ENCODE measurements around the gene CAPN2. TPM values are rescaled to one million over a fixed set of nuclear protein-coding genes. Genes with fewer than 3 reads are reported as not detected.

CAPN2 gene
- total RNA-seq, 2 experiments from 2014 or later: not detected

- no peak for TF ChIP-seq CTCF (conservative IDR thresholded peaks at IDR 0.05; ENCODE audit: low read length)
- TF ChIP-seq EZH2phosphoT487 (IDR thresholded peaks at IDR 0.05; ENCODE audit: borderline replicate concordance, low read depth, low read length): no peak
- no TSS peak for BruUV-seq (replicated peaks)
- Histone ChIP-seq H3K9me3 (ENCODE audit: low read length) (no peaks in the 10 kb centered on the region), H3K36me3 (ENCODE audit: insufficient read depth, low read length) (peaks cover 39% of the 10 kb centered on the region), H3K4me2 (ENCODE audit: low read length) (no peak overlapping the region), H3K9me2 (ENCODE audit: insufficient read depth, low read length) (no peaks in the 10 kb centered on the region), H3K4me1 (ENCODE audit: insufficient read depth, low read length, poor library complexity, severe bottlenecking) (no peaks in the 10 kb centered on the region), H4K20me1 (ENCODE audit: insufficient read depth, low read length) (no peaks in the 10 kb centered on the region), H3K79me2 (ENCODE audit: insufficient read depth, low read depth, low read length) (no peaks in the 10 kb centered on the region), H3K27ac (ENCODE audit: low read depth, low read length, poor library complexity, severe bottlenecking) (no peak overlapping the region), H2AFZ (ENCODE audit: low read length) (no peak overlapping the region), H3K4me3 (ENCODE audit: low read depth, low read length, poor library complexity, severe bottlenecking) (no peak overlapping the region)
- ChIA-PET CTCF (ENCODE audit: unreplicated experiment) (no interaction called here), POLR2A (no interaction called here)
- DNase-seq (ENCODE audit: low spot score): no peak
- intact Hi-C loops (cut with micrococcal nuclease; ENCODE audit: unreplicated experiment): no loop called here
Observed at GRCh38 chr1:223776075-223776814, 63.9 kb downstream of the CAPN2 start.

GRCh38 chr1:223776826-223777454 is 64.6 kb downstream of the CAPN2 start:
- Histone ChIP-seq H3K36me3 (ENCODE audit: insufficient read depth, low read length) (peaks cover 39% of the 10 kb centered on the region), H3K79me2 (ENCODE audit: insufficient read depth, low read depth, low read length) (no peaks in the 10 kb centered on the region), H3K27ac (ENCODE audit: low read depth, low read length, poor library complexity, severe bottlenecking) (no peak overlapping the region), H3K4me2 (ENCODE audit: low read length) (no peak overlapping the region), H2AFZ (ENCODE audit: low read length) (no peak overlapping the region), H3K9me3 (ENCODE audit: low read length) (no peaks in the 10 kb centered on the region), H3K4me1 (ENCODE audit: insufficient read depth, low read length, poor library complexity, severe bottlenecking) (no peaks in the 10 kb centered on the region), H3K4me3 (ENCODE audit: low read depth, low read length, poor library complexity, severe bottlenecking) (no peak overlapping the region), H4K20me1 (ENCODE audit: insufficient read depth, low read length) (no peaks in the 10 kb centered on the region), H3K9me2 (ENCODE audit: insufficient read depth, low read length) (no peaks in the 10 kb centered on the region)
- intact Hi-C loops (cut with micrococcal nuclease; ENCODE audit: unreplicated experiment): no loop called here
- DNase-seq (ENCODE audit: low spot score): no peak
- POLR2A ChIA-PET: no interaction called here
- no TSS peak for BruUV-seq (replicated peaks)
- TF ChIP-seq CTCF (conservative IDR thresholded peaks at IDR 0.05; ENCODE audit: low read length) (no peak), EZH2phosphoT487 (IDR thresholded peaks at IDR 0.05; ENCODE audit: borderline replicate concordance, low read depth, low read length) (no peak)
- CTCF ChIA-PET (ENCODE audit: unreplicated experiment): no interaction called here

GRCh38 chr1:223780318-223780717 is 68.0 kb downstream of the CAPN2 start:
- POLR2A ChIA-PET: interaction anchor here (0.7 to 1.3 kb wide), 3 partner anchors 8 to 24 kb away, joined by 3 read pairs; no protein-coding TSS in a partner anchor
- H3K4me2 ChIP-seq (ENCODE audit: low read length): no peak overlapping the region
- TSS peak; percentile 62 for BruUV-seq (replicated peaks)
- H3K4me3 ChIP-seq (ENCODE audit: low read depth, low read length, poor library complexity, severe bottlenecking): no peak overlapping the region
- H3K9me2 ChIP-seq (ENCODE audit: insufficient read depth, low read length): no peaks in the 10 kb centered on the region
- peaks cover 46% of the 10 kb centered on the region for H3K36me3 ChIP-seq (ENCODE audit: insufficient read depth, low read length)
- H4K20me1 ChIP-seq (ENCODE audit: insufficient read depth, low read length): no peaks in the 10 kb centered on the region
- H3K9me3 ChIP-seq (ENCODE audit: low read length): no peaks in the 10 kb centered on the region
- intact Hi-C loops (cut with micrococcal nuclease; ENCODE audit: unreplicated experiment): no loop called here
- CTCF ChIA-PET (ENCODE audit: unreplicated experiment): no interaction called here
- no peak for DNase-seq (ENCODE audit: low spot score)
- H2AFZ ChIP-seq (ENCODE audit: low read length): no peak overlapping the region
- H3K4me1 ChIP-seq (ENCODE audit: insufficient read depth, low read length, poor library complexity, severe bottlenecking): no peaks in the 10 kb centered on the region
- H3K27ac ChIP-seq (ENCODE audit: low read depth, low read length, poor library complexity, severe bottlenecking): no peak overlapping the region
- no peak for TF ChIP-seq EZH2phosphoT487 (IDR thresholded peaks at IDR 0.05; ENCODE audit: borderline replicate concordance, low read depth, low read length)
- H3K79me2 ChIP-seq (ENCODE audit: insufficient read depth, low read depth, low read length): no peaks in the 10 kb centered on the region

All from OCI-LY7 (cell line).